RWPE1 (cell line): ENCODE measurements around the gene MLLT6.
A peak's percentile ranks its signal among the peaks of the same experiment; 100 is the strongest.

Experiments used
- CTCF ChIA-PET: fragments of 350-600 bp; sonication (Branson Sonifier 250); formaldehyde crosslinking; extraction: SDS; loops from one replicate; lab custom pipeline; 2021; lab: Yijun Ruan, JAX
- POLR2A ChIA-PET: fragments of 400-600 bp; formaldehyde crosslinking; extraction: SDS; loops from one replicate; lab custom pipeline; 2020; ENCODE audit warnings: antibody characterized with exemption; ENCODE audit not compliant: low non-redundant PET; lab: Yijun Ruan, JAX
- DNase-seq: peaks from one replicate; pipeline ENCODE4 v3.0.0; 2012; ENCODE audit warnings: low spot score
- H3K27ac ChIP-seq: fragments of 450-650 bp; 2 replicates; pipeline ENCODE4 v1.5.1; 2017
- CTCF ChIP-seq: fragments of 450-650 bp; conservative IDR thresholded peaks from 2 replicates; pipeline ENCODE4 v1.5.1; 2017; ENCODE audit warnings: low read depth, mild to moderate bottlenecking

MLLT6 gene

DNA sequence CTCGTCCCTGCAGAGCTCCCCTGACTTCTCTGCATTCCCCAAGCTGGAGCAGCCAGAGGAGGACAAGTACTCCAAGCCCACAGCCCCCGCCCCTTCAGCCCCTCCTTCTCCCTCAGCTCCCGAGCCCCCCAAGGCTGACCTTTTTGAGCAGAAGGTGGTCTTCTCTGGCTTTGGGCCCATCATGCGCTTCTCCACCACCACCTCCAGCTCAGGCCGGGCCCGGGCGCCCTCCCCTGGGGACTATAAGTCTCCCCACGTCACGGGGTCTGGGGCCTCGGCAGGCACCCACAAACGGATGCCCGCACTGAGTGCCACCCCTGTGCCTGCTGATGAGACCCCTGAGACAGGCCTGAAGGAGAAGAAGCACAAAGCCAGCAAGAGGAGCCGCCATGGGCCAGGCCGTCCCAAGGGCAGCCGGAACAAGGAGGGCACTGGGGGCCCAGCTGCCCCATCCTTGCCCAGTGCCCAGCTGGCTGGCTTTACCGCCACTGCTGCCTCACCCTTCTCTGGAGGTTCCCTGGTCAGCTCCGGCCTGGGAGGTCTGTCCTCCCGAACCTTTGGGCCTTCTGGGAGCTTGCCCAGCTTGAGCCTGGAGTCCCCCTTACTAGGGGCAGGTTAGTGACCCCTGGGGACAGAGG lies 11.4 kb downstream of the MLLT6 start:
- CTCF ChIA-PET, result interaction anchor here (1.3 kb wide), 1 partner anchor 19 kb away, joined by 5 read pairs; no protein-coding TSS in a partner anchor
- no peak for TF ChIP-seq CTCF
- peak overlapping the region; percentile 57 for H3K27ac ChIP-seq
- POLR2A ChIA-PET, result interaction anchor here (0.9 kb wide), 1 partner anchor 10 kb away, joined by 3 read pairs; no protein-coding TSS in a partner anchor
- no peak for DNase-seq

- CTCF ChIA-PET, result interaction anchor here (1.3 kb wide), 1 partner anchor 18 kb away, joined by 5 read pairs; no protein-coding TSS in a partner anchor
- no peak for DNase-seq
- TF ChIP-seq CTCF, result no peak
- POLR2A ChIA-PET, result interaction anchor here (0.9 kb wide), 1 partner anchor 11 kb away, joined by 3 read pairs; no protein-coding TSS in a partner anchor
- peak overlapping the region; percentile 57 for H3K27ac ChIP-seq
These were observed 12.2 kb downstream of the MLLT6 start for GRCh38 chr17:38717139-38717745.

- DNase-seq, result no peak
- POLR2A ChIA-PET, result no interaction called here
- peak overlapping the region; percentile 57 for H3K27ac ChIP-seq
- no peak for TF ChIP-seq CTCF
- CTCF ChIA-PET, result interaction anchor here (0.7 kb wide), 1 partner anchor 325 kb away, joined by 3 read pairs; no protein-coding TSS in a partner anchor
These were observed 14.3 kb downstream of the MLLT6 start for GRCh38 chr17:38719289-38719942.

GRCh38 chr17:38719943-38720641 lies 15.0 kb downstream of the MLLT6 start:
- POLR2A ChIA-PET, result no interaction called here
- TF ChIP-seq CTCF, result no peak
- DNase-seq, result no peak
- CTCF ChIA-PET, result no interaction called here
- H3K27ac ChIP-seq, result peak overlapping the region; percentile 57

DNA sequence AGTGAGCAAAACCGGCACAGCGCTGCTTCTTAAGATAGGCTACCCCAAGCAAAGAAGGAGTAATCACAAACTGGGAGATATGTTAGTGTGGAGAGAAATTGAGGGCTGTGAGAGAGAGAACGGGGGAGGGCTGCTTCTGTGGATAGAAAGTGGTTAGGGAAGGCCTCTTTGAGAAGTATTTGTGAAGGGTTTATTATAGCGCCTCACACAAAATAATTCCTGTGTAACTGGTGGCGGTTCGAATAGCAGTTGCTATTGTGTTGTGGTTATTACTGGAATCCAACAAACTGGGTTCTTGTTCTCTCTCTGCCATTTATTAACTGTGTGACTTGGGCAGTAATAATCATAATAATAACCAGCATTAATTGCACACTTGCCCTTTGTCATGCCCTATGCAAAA lies 15.9 kb downstream of the MLLT6 start:
- ChIA-PET CTCF (no interaction called here), POLR2A (no interaction called here)
- H3K27ac ChIP-seq, result no peak overlapping the region
- TF ChIP-seq CTCF, result no peak
- DNase-seq, result no peak

- no peak overlapping the region; the same call in 1 of the 2 replicates for H3K27ac ChIP-seq
- no peak for DNase-seq
- TF ChIP-seq CTCF, result no peak
- CTCF ChIA-PET, result interaction anchor here (1.2 kb wide), 1 partner anchor 14 kb away, joined by 3 read pairs; no protein-coding TSS in a partner anchor
- POLR2A ChIA-PET, result no interaction called here
These were observed 16.7 kb downstream of the MLLT6 start for GRCh38 chr17:38721802-38722201.
